ENCODE measurements around the gene VPS52. TPM values are rescaled to one million over a fixed set of nuclear protein-coding genes. Genes with fewer than 3 reads are reported as not detected.
A peak's percentile ranks its signal among the peaks of the same experiment; 100 is the strongest.

VPS52 gene
- 32.1 and 33.0 TPM in 2 replicates for total RNA-seq

GRCh38 chr6:33271468-33272274, at the start of gene VPS52, which contains the start of gene RPS18:
VPS52 (minus strand) TSS chr6:33271876; CDS start chr6:33271675, 201 bp downstream.
RPS18 (plus strand) TSS chr6:33272075; CDS start chr6:33272120, 45 bp downstream.
- peak; percentile 99 for DNase-seq (ENCODE audit: low read depth, low spot score)

- DNase-seq (ENCODE audit: low read depth, low spot score): no peak
These were observed 49.6 kb upstream of the VPS52 start for GRCh38 chr6:33321227-33321626.

GRCh38 chr6:33320315-33321181, 48.9 kb upstream of the VPS52 start:
- no peak for DNase-seq (ENCODE audit: low read depth, low spot score)

GRCh38 chr6:33319939-33320314, 48.3 kb upstream of the VPS52 start:
- DNase-seq (ENCODE audit: low read depth, low spot score): no peak

GRCh38 chr6:33318426-33319073, 46.9 kb upstream of the VPS52 start:
- DNase-seq (ENCODE audit: low read depth, low spot score): no peak

GRCh38 chr6:33317669-33318425, 46.2 kb upstream of the VPS52 start, which contains the start of gene ZBTB22:
ZBTB22 (minus strand) TSS chr6:33317744; CDS start chr6:33316916, 828 bp downstream.
- peak; percentile 98 for DNase-seq (ENCODE audit: low read depth, low spot score)

- no peak for DNase-seq (ENCODE audit: low read depth, low spot score)
These were observed 45.7 kb upstream of the VPS52 start for GRCh38 chr6:33317419-33317668.

- no peak for DNase-seq (ENCODE audit: low read depth, low spot score)
These were observed 45.1 kb upstream of the VPS52 start for GRCh38 chr6:33316603-33317418.

GRCh38 chr6:33315793-33316602, 44.3 kb upstream of the VPS52 start:
- DNase-seq (ENCODE audit: low read depth, low spot score): no peak

- no peak for DNase-seq (ENCODE audit: low read depth, low spot score)
These were observed 43.5 kb upstream of the VPS52 start for GRCh38 chr6:33314943-33315792.

- DNase-seq (ENCODE audit: low read depth, low spot score): no peak
These were observed 42.9 kb upstream of the VPS52 start for GRCh38 chr6:33314515-33314942.

- DNase-seq (ENCODE audit: low read depth, low spot score): no peak
These were observed 42.2 kb upstream of the VPS52 start, which contains the start of gene TAPBP for GRCh38 chr6:33313709-33314514. TAPBP (minus strand) TSS chr6:33314078; CDS start chr6:33314041, 37 bp downstream.

GRCh38 chr6:33313105-33313708, 41.5 kb upstream of the VPS52 start:
- no peak for DNase-seq (ENCODE audit: low read depth, low spot score)

- DNase-seq (ENCODE audit: low read depth, low spot score): no peak
These were observed 40.9 kb upstream of the VPS52 start for GRCh38 chr6:33312361-33313104.

GRCh38 chr6:33306356-33306755, 34.7 kb upstream of the VPS52 start:
- DNase-seq (ENCODE audit: low read depth, low spot score): no peak

GRCh38 chr6:33305052-33305451, 33.4 kb upstream of the VPS52 start:
- no peak for DNase-seq (ENCODE audit: low read depth, low spot score)

All from pulmonary artery endothelial cell (primary cell).